ENCODE data around the gene FRRS1.

The FRRS1 gene

DNA sequence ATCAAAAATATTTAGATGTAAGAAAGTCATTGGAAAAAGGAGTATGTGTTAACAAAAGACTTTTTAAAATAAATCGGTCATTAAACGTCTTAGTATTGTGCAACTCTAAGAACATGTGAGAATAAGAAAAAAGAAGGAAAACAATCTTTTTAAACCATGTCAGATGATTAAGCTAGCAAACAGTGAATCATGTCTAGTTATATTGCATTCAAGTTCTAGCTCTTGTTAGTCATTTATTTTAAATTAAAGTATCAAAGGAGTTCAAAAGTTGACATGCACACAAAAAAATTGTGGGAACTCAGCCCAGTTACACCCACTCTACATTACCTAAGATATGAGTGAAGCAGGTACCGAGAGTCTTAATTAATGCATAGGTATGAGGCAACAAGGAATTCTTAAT is 9.8 kb downstream of the FRRS1 start:
- H3K9me2 ChIP-seq (replicated peaks; ENCODE audit: insufficient read depth, low read length), result no peaks in the 10 kb centered on the region
- H3K9me3 ChIP-seq (ENCODE audit: insufficient read depth, low read length), result 0 out of 2 replicates have a peak, but pooled peaks cover 3% of the 10 kb centered on the region
- peaks cover 3% of the 10 kb centered on the region; the same call in 1 of the 2 replicates for H3K79me2 ChIP-seq (ENCODE audit: insufficient read depth, low read length)
- no peak overlapping the region for H3K9ac ChIP-seq (ENCODE audit: low read length)
- peaks cover 8% of the 10 kb centered on the region for H3K36me3 ChIP-seq (ENCODE audit: low read length)
- H2AFZ ChIP-seq (ENCODE audit: low read depth, low read length, severe bottlenecking), result no peak overlapping the region
- no peak overlapping the region for H3K4me3 ChIP-seq (ENCODE audit: insufficient read depth, low read length, poor library complexity, severe bottlenecking)
- no peak overlapping the region for H3K27ac ChIP-seq (ENCODE audit: low read depth, low read length)
- no peaks in the 10 kb centered on the region for H3K27me3 ChIP-seq (ENCODE audit: low read length)
- peaks cover 8% of the 10 kb centered on the region; the same call in 1 of the 2 replicates for H3F3A ChIP-seq (ENCODE audit: insufficient read depth)
- TF ChIP-seq, protein P1, sequence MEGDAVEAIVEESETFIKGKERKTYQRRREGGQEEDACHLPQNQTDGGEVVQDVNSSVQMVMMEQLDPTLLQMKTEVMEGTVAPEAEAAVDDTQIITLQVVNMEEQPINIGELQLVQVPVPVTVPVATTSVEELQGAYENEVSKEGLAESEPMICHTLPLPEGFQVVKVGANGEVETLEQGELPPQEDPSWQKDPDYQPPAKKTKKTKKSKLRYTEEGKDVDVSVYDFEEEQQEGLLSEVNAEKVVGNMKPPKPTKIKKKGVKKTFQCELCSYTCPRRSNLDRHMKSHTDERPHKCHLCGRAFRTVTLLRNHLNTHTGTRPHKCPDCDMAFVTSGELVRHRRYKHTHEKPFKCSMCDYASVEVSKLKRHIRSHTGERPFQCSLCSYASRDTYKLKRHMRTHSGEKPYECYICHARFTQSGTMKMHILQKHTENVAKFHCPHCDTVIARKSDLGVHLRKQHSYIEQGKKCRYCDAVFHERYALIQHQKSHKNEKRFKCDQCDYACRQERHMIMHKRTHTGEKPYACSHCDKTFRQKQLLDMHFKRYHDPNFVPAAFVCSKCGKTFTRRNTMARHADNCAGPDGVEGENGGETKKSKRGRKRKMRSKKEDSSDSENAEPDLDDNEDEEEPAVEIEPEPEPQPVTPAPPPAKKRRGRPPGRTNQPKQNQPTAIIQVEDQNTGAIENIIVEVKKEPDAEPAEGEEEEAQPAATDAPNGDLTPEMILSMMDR (IDR thresholded peaks at IDR 0.05; ENCODE audit: insufficient read depth, low read length, poor library complexity, severe bottlenecking), result no peak
- no peak for TF ChIP-seq EZH2phosphoT487 (conservative IDR thresholded peaks at IDR 0.05; ENCODE audit: low read length)
- peaks cover 5% of the 10 kb centered on the region; the same call in 1 of the 2 replicates for H4K20me1 ChIP-seq (ENCODE audit: low read depth, low read length)
- no peak overlapping the region for H3K4me2 ChIP-seq (ENCODE audit: low read depth, low read length, poor library complexity, severe bottlenecking)

DNA sequence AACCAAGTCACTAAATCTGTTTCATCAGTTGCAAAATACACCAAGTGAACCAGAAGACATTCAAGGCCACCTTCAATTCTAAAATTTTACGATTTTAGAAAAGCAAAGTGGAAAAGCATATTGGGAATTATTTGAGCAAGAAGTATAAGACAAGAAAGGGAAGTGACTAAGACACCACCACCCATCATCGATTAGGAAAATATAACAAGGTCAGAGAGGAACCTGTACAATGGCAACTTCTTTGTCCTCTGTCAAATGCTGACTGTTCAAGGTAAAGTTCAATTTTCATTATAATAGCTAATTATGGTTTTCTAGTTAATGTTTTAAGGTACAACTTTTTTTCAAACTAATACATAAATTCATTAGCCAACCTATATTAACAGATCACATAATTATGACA is 10.8 kb downstream of the FRRS1 start:
- Histone ChIP-seq H3K9me3 (ENCODE audit: insufficient read depth, low read length) (0 out of 2 replicates have a peak, but pooled peaks cover 3% of the 10 kb centered on the region), H3K9ac (ENCODE audit: low read length) (no peak overlapping the region), H3K27me3 (ENCODE audit: low read length) (no peaks in the 10 kb centered on the region), H2AFZ (ENCODE audit: low read depth, low read length, severe bottlenecking) (no peak overlapping the region), H3K36me3 (ENCODE audit: low read length) (peaks cover 8% of the 10 kb centered on the region), H3K79me2 (ENCODE audit: insufficient read depth, low read length) (peaks cover 3% of the 10 kb centered on the region; the same call in 1 of the 2 replicates), H3K4me2 (ENCODE audit: low read depth, low read length, poor library complexity, severe bottlenecking) (no peak overlapping the region), H3K9me2 (replicated peaks; ENCODE audit: insufficient read depth, low read length) (no peaks in the 10 kb centered on the region), H3F3A (ENCODE audit: insufficient read depth) (peaks cover 8% of the 10 kb centered on the region; the same call in 1 of the 2 replicates), H3K27ac (ENCODE audit: low read depth, low read length) (no peak overlapping the region), H3K4me3 (ENCODE audit: insufficient read depth, low read length, poor library complexity, severe bottlenecking) (no peak overlapping the region), H4K20me1 (ENCODE audit: low read depth, low read length) (peaks cover 5% of the 10 kb centered on the region; the same call in 1 of the 2 replicates)
- TF ChIP-seq EZH2phosphoT487 (conservative IDR thresholded peaks at IDR 0.05; ENCODE audit: low read length), result no peak
- TF ChIP-seq, protein P1 (IDR thresholded peaks at IDR 0.05; ENCODE audit: insufficient read depth, low read length, poor library complexity, severe bottlenecking), result no peak

DNA sequence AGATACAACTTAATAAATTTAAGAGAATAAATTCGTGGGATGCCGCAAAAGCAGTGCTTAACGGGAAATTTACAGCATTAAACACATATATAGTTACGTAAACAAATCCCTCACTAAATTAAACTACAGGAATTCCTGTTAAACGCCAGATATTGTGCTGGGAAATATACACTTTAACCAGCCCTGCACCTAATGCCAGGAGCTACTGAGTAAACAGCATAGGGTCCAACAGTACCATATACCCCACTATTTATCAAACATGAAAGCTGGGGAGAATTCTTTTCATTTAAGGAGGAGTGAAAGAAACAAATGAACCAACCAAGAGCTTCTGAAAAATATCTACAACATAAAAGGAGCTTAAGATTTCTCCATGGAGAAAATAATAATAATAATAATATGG is 11.7 kb downstream of the FRRS1 start:
- H3K4me2 ChIP-seq (ENCODE audit: low read depth, low read length, poor library complexity, severe bottlenecking), result no peak overlapping the region
- H3K36me3 ChIP-seq (ENCODE audit: low read length), result peaks cover 1% of the 10 kb centered on the region
- H3K4me3 ChIP-seq (ENCODE audit: insufficient read depth, low read length, poor library complexity, severe bottlenecking), result no peak overlapping the region

More for the DNA sequence above, 11.7 kb downstream of the FRRS1 start:
- Histone ChIP-seq H3K27me3 (ENCODE audit: low read length) (no peaks in the 10 kb centered on the region), H3K9me2 (replicated peaks; ENCODE audit: insufficient read depth, low read length) (no peaks in the 10 kb centered on the region), H3K27ac (ENCODE audit: low read depth, low read length) (no peak overlapping the region), H3K79me2 (ENCODE audit: insufficient read depth, low read length) (peaks cover 3% of the 10 kb centered on the region; the same call in 1 of the 2 replicates), H3K9ac (ENCODE audit: low read length) (no peak overlapping the region), H4K20me1 (ENCODE audit: low read depth, low read length) (peaks cover 5% of the 10 kb centered on the region), H3K9me3 (ENCODE audit: insufficient read depth, low read length) (0 out of 2 replicates have a peak, but pooled peaks cover 3% of the 10 kb centered on the region), H2AFZ (ENCODE audit: low read depth, low read length, severe bottlenecking) (no peak overlapping the region), H3F3A (ENCODE audit: insufficient read depth) (peaks cover 8% of the 10 kb centered on the region; the same call in 1 of the 2 replicates)
- TF ChIP-seq, protein P1 (IDR thresholded peaks at IDR 0.05; ENCODE audit: insufficient read depth, low read length, poor library complexity, severe bottlenecking), result no peak
- TF ChIP-seq EZH2phosphoT487 (conservative IDR thresholded peaks at IDR 0.05; ENCODE audit: low read length), result no peak
